ENCODE measurements around the gene SLC25A3.

The SLC25A3 gene

GRCh38 chr12:98644433-98644711 is 50.9 kb downstream of the SLC25A3 start:
- no peak for TF ChIP-seq CTCF (IDR thresholded peaks at IDR 0.05; ENCODE audit: borderline replicate concordance, insufficient read depth, low read depth, low read length)
- H3K4me3 ChIP-seq (ENCODE audit: low read depth, low read length): peak overlapping the region; percentile 91

- TF ChIP-seq CTCF (IDR thresholded peaks at IDR 0.05; ENCODE audit: borderline replicate concordance, insufficient read depth, low read depth, low read length): no peak
- peak within 1 kb of the TSS; percentile 91 for H3K4me3 ChIP-seq (ENCODE audit: low read depth, low read length)
Measured at GRCh38 chr12:98644712-98645571, 51.5 kb downstream of the SLC25A3 start, which contains the start of the genes APAF1 and IKBIP. Gene APAF1, plus strand, starts transcription at chr12:98645290. Its CDS starts 3,070 bp downstream, at chr12:98648360. Gene IKBIP, minus strand, starts transcription at chr12:98644788. Its CDS starts 87 bp downstream, at chr12:98644701.

- TF ChIP-seq CTCF (IDR thresholded peaks at IDR 0.05; ENCODE audit: borderline replicate concordance, insufficient read depth, low read depth, low read length): no peak
- peak overlapping the region; percentile 91 for H3K4me3 ChIP-seq (ENCODE audit: low read depth, low read length)
Measured at GRCh38 chr12:98645572-98646067, 52.1 kb downstream of the SLC25A3 start.

- 0 out of 2 replicates have a peak, but pooled peaks have one; percentile 20 for TF ChIP-seq CTCF (IDR thresholded peaks at IDR 0.05; ENCODE audit: borderline replicate concordance, insufficient read depth, low read depth, low read length)
Measured at GRCh38 chr12:98646294-98647090, 53.0 kb downstream of the SLC25A3 start.

GRCh38 chr12:98651328-98651727 is 57.8 kb downstream of the SLC25A3 start:
- no peak overlapping the region for H3K4me3 ChIP-seq (ENCODE audit: low read depth, low read length)
- TF ChIP-seq CTCF (IDR thresholded peaks at IDR 0.05; ENCODE audit: borderline replicate concordance, insufficient read depth, low read depth, low read length): no peak

More at GRCh38 chr12:98646294-98647090, 53.0 kb downstream of the SLC25A3 start:
- peak overlapping the region; percentile 46 for H3K4me3 ChIP-seq (ENCODE audit: low read depth, low read length)

- H3K4me3 ChIP-seq (ENCODE audit: low read depth, low read length): no peak overlapping the region
- peak; percentile 43; the same call in 1 of the 2 replicates for TF ChIP-seq CTCF (IDR thresholded peaks at IDR 0.05; ENCODE audit: borderline replicate concordance, insufficient read depth, low read depth, low read length)
Measured at GRCh38 chr12:98653866-98654493, 60.5 kb downstream of the SLC25A3 start.

Data from GM12875 (cell line).